GM18499 (cell line): ENCODE results near the gene ZNRD2.

Experiments
- ATAC-seq: cut with Tn5 transposase; IDR thresholded peaks from one replicate; pipeline ENCODE4 v1.9.1; 2021; ENCODE audit warnings: moderate number of reproducible peaks; ENCODE audit not compliant: insufficient read depth, unreplicated experiment

The ZNRD2 gene

GRCh38 chr11:65537620-65538231, 32.6 kb upstream of the ZNRD2 start:
- no peak for ATAC-seq

- no peak for ATAC-seq
These were observed 31.9 kb upstream of the ZNRD2 start for GRCh38 chr11:65538232-65538914.

GRCh38 chr11:65538915-65539743, 31.1 kb upstream of the ZNRD2 start:
- ATAC-seq = no peak

- no peak for ATAC-seq
These were observed 30.5 kb upstream of the ZNRD2 start for GRCh38 chr11:65539744-65540289.

GRCh38 chr11:65540290-65541092, 29.8 kb upstream of the ZNRD2 start:
- ATAC-seq = no peak

- ATAC-seq = no peak
These were observed 28.9 kb upstream of the ZNRD2 start for GRCh38 chr11:65541093-65541982.

- no peak for ATAC-seq
These were observed 27.4 kb upstream of the ZNRD2 start for GRCh38 chr11:65542738-65543390.

GRCh38 chr11:65545853-65546216, 24.4 kb upstream of the ZNRD2 start:
- no peak for ATAC-seq

- no peak for ATAC-seq
These were observed 23.9 kb upstream of the ZNRD2 start for GRCh38 chr11:65546217-65546958.

GRCh38 chr11:65547446-65548125, 22.7 kb upstream of the ZNRD2 start:
- no peak for ATAC-seq

GRCh38 chr11:65548395-65548794, 21.9 kb upstream of the ZNRD2 start:
- no peak for ATAC-seq

GRCh38 chr11:65549096-65549495, 21.2 kb upstream of the ZNRD2 start:
- no peak for ATAC-seq

GRCh38 chr11:65551572-65552387, 18.5 kb upstream of the ZNRD2 start:
- ATAC-seq = no peak

GRCh38 chr11:65552388-65552951, 17.8 kb upstream of the ZNRD2 start:
- ATAC-seq = no peak

GRCh38 chr11:65553301-65554001, 16.8 kb upstream of the ZNRD2 start:
- no peak for ATAC-seq
